PC-9 (cell line): ENCODE results near the gene PAPOLA. TPM values are rescaled to one million over a fixed set of nuclear protein-coding genes. Genes with fewer than 3 reads are reported as not detected.

Source experiments
- BruUV-seq: library from RNA; stranded (reverse); fragments of 400-500 nt; replicated peaks from 2 replicates; lab custom pipeline; 2021; lab: Mats Ljungman, UMichigan
- CTCF ChIA-PET: fragments of 300-600 bp; sonication (Branson Sonifier 250); formaldehyde crosslinking; loops from one replicate; lab custom pipeline; 2022; ENCODE audit warnings: antibody characterized with exemption; lab: Charles Lee
- POLR2A ChIA-PET: fragments of 300-600 bp; sonication (Branson Sonifier 250); formaldehyde crosslinking; loops from one replicate; lab custom pipeline; 2022; ENCODE audit warnings: antibody characterized with exemption; ENCODE audit not compliant: unreplicated experiment; lab: Charles Lee
- DNase-seq, 2 experiments: peaks; one replicate each; pipeline versions ENCODE4 v3.0.0 to v3.0.0-alpha.2; 2015 to 2022; ENCODE audit warnings: mixed read lengths in 1 of 2
- H2AFZ ChIP-seq: fragments of 200-600 bp; sonication (generic); 2 replicates; pipeline ENCODE4 v1.8.1; 2017; ENCODE audit warnings: antibody characterized with exemption
- H3F3A ChIP-seq: fragments of 200-600 bp; sonication (generic); 2 replicates; pipeline ENCODE4 v1.8.1; 2017; ENCODE audit warnings: antibody characterized with exemption, mild to moderate bottlenecking, low read depth; ENCODE audit not compliant: insufficient read depth
- H3K27ac ChIP-seq: fragments of 200-600 bp; sonication (generic); 2 replicates; pipeline ENCODE4 v1.6.1; 2016; ENCODE audit warnings: mixed run types
- H3K27me3 ChIP-seq: fragments of 200-600 bp; sonication (generic); 2 replicates; pipeline ENCODE4 v1.6.1; 2016; ENCODE audit warnings: low read depth, mixed run types; ENCODE audit not compliant: insufficient read depth
- H3K36me3 ChIP-seq: fragments of 200-600 bp; sonication (generic); 2 replicates; pipeline ENCODE4 v1.6.1; 2016; ENCODE audit warnings: low read depth, mixed run types
- H3K4me1 ChIP-seq: fragments of 200-600 bp; sonication (generic); replicated peaks from 2 replicates; pipeline ENCODE4 v1.6.1; 2016; ENCODE audit warnings: mixed run types; ENCODE audit not compliant: insufficient read depth
- H3K4me2 ChIP-seq: fragments of 200-600 bp; sonication (generic); 2 replicates; pipeline ENCODE4 v1.6.1; 2017; ENCODE audit warnings: mixed run types
- H3K4me3 ChIP-seq: fragments of 200-600 bp; sonication (generic); 2 replicates; pipeline ENCODE4 v1.6.1; 2016; ENCODE audit warnings: mixed run types
- H3K79me2 ChIP-seq: fragments of 200-600 bp; sonication (generic); 2 replicates; pipeline ENCODE4 v1.6.1; 2017; ENCODE audit warnings: low read depth, mixed run types
- H3K9me2 ChIP-seq: fragments of 200-600 bp; sonication (generic); 2 replicates; pipeline ENCODE4 v1.8.1; 2017; ENCODE audit warnings: mild to moderate bottlenecking; ENCODE audit not compliant: insufficient read depth
- H3K9me3 ChIP-seq: fragments of 200-600 bp; sonication (generic); 2 replicates; pipeline ENCODE4 v1.8.1; 2016; ENCODE audit warnings: low read depth; ENCODE audit not compliant: insufficient read depth
- H4K20me1 ChIP-seq: fragments of 200-600 bp; sonication (generic); 2 replicates; pipeline ENCODE4 v1.8.1; 2017; ENCODE audit not compliant: insufficient read depth
- EZH2 ChIP-seq: fragments of 200-600 bp; sonication (generic); IDR thresholded peaks from 2 replicates; pipeline ENCODE4 v1.8.0; 2017; ENCODE audit warnings: antibody characterized with exemption, low read depth
- intact Hi-C: fragments of 100-400 bp; cut with micrococcal nuclease; formaldehyde crosslinking; loops from one replicate; pipeline ENCODE4 v1.10.0; 2022; ENCODE audit not compliant: unreplicated experiment
- total RNA-seq: library from RNA; stranded (reverse); gene quantifications from 2 replicates; pipeline ENCODE4 v1.2.3, GENCODE V29; 2021
- TF ChIP-seq, protein P1 (sequence below): fragments of 200-600 bp; sonication (generic); conservative IDR thresholded peaks from 2 replicates; pipeline ENCODE4 v1.6.1; 2017; ENCODE audit warnings: mixed run types, antibody characterized with exemption, mild to moderate bottlenecking, moderate library complexity

The PAPOLA gene
- total RNA-seq, 1 experiment from 2014 or later, result 68.4 TPM

DNA sequence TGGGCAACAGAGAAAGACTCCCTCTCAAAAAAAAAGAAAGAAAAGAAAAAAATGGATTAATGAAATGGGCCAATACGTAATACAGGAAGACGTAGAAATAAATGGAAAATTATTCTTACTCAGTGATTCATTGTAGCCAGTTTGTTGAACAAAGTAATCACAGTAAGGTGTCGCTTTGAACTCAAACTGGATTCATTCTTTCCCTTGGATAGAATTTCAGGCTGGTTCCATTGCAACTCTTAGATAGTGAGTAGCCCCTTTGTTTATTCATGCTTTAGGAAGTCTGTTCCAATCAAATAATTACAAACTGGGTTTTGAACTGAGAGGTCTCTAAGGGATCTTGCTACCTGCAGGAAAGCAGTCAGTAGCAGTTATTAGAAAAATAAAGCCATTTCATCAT lies 42.3 kb upstream of the PAPOLA start:
- Histone ChIP-seq H3F3A (no peaks in the 10 kb centered on the region), H3K4me1 (peaks cover 4% of the 10 kb centered on the region; the same call in 1 of the 2 replicates), H3K9me3 (no peaks in the 10 kb centered on the region), H3K4me3 (no peak overlapping the region), H3K27me3 (no peaks in the 10 kb centered on the region), H3K9me2 (no peaks in the 10 kb centered on the region), H3K79me2 (no peaks in the 10 kb centered on the region), H3K36me3 (no peaks in the 10 kb centered on the region), H3K27ac (no peak overlapping the region), H4K20me1 (no peaks in the 10 kb centered on the region), H2AFZ (no peak overlapping the region), H3K4me2 (no peak overlapping the region)
- intact Hi-C loops, result no loop called here
- no TSS peak for BruUV-seq
- TF ChIP-seq, protein P1, sequence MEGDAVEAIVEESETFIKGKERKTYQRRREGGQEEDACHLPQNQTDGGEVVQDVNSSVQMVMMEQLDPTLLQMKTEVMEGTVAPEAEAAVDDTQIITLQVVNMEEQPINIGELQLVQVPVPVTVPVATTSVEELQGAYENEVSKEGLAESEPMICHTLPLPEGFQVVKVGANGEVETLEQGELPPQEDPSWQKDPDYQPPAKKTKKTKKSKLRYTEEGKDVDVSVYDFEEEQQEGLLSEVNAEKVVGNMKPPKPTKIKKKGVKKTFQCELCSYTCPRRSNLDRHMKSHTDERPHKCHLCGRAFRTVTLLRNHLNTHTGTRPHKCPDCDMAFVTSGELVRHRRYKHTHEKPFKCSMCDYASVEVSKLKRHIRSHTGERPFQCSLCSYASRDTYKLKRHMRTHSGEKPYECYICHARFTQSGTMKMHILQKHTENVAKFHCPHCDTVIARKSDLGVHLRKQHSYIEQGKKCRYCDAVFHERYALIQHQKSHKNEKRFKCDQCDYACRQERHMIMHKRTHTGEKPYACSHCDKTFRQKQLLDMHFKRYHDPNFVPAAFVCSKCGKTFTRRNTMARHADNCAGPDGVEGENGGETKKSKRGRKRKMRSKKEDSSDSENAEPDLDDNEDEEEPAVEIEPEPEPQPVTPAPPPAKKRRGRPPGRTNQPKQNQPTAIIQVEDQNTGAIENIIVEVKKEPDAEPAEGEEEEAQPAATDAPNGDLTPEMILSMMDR, result no peak
- TF ChIP-seq EZH2, result no peak
- ChIA-PET CTCF (no interaction called here), POLR2A (no interaction called here)
- no peak for DNase-seq

DNA sequence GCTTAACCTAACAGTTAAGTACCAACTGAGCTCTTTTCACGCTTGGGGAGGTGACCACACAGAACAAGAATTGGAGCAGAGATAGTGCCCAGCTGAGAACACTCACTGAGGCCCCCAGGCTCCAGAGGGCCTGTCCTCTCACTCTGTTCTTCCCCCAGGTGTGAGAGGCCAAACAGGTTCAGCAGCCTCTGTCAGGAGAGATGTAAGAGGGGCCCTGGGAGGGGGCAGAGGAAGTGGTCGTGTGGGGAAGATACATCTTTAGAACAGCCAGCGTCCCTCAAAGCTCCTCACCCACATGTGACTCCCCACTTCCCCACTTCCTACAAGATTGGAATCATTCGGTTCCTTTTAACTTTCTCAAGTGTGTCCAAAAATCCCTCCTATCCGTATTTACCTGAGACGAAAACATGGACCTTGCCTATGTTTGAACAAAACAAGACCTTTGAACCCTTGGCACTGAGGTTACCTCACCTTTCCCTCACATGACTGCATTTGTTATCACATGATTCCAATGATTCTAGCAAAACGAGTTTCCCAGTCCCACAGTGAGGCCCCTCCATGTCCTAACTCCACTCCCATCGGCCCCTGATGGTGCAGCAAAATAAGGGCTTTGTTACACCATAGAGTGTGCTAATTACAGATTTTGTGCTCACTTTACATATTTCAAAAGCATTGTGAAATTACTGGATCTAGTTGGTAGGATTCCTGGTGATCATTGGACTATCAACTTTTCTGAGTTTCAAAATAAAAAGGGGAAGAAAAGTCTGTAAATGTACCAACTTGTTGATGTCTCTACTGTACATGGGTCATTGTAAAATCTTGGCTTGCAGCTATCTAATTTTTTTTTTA lies 40.0 kb upstream of the PAPOLA start:
- no peak for DNase-seq
- TF ChIP-seq, protein P1, result no peak
- no peak for TF ChIP-seq EZH2
- CTCF ChIA-PET, result no interaction called here
- H3K9me2 ChIP-seq, result no peaks in the 10 kb centered on the region
- H3K4me1 ChIP-seq, result peaks cover 4% of the 10 kb centered on the region; the same call in 1 of the 2 replicates
- no peaks in the 10 kb centered on the region for H3K79me2 ChIP-seq
- no peaks in the 10 kb centered on the region for H3K9me3 ChIP-seq
- no peaks in the 10 kb centered on the region for H3F3A ChIP-seq
- no peak overlapping the region for H3K4me2 ChIP-seq
- no peak overlapping the region for H2AFZ ChIP-seq
- no peaks in the 10 kb centered on the region for H3K27me3 ChIP-seq
- intact Hi-C loops, result no loop called here
- no peaks in the 10 kb centered on the region for H4K20me1 ChIP-seq
- no peaks in the 10 kb centered on the region for H3K36me3 ChIP-seq
- no peak overlapping the region for H3K27ac ChIP-seq
- H3K4me3 ChIP-seq, result no peak overlapping the region
- POLR2A ChIA-PET, result no interaction called here
- no TSS peak for BruUV-seq

- no peak for TF ChIP-seq EZH2
- H3K36me3 ChIP-seq, result no peaks in the 10 kb centered on the region
- intact Hi-C loops, result no loop called here
- peaks cover 4% of the 10 kb centered on the region; the same call in 1 of the 2 replicates for H3K4me1 ChIP-seq
- H3K9me2 ChIP-seq, result no peaks in the 10 kb centered on the region
- H3K27me3 ChIP-seq, result no peaks in the 10 kb centered on the region
- H2AFZ ChIP-seq, result no peak overlapping the region
- H3F3A ChIP-seq, result no peaks in the 10 kb centered on the region
- POLR2A ChIA-PET, result no interaction called here
- CTCF ChIA-PET, result no interaction called here
- H3K9me3 ChIP-seq, result no peaks in the 10 kb centered on the region
- DNase-seq, result no peak
- H3K79me2 ChIP-seq, result no peaks in the 10 kb centered on the region
- H3K4me3 ChIP-seq, result no peak overlapping the region
- H3K4me2 ChIP-seq, result no peak overlapping the region
- no peaks in the 10 kb centered on the region for H4K20me1 ChIP-seq
- BruUV-seq, result no TSS peak
- no peak overlapping the region for H3K27ac ChIP-seq
Measured at GRCh38 chr14:96464136-96464535, 38.0 kb upstream of the PAPOLA start.
